Testis (tissue), 3 donors: Measurements from ENCODE around the gene AXDND1. TPM values are rescaled to one million over a fixed set of nuclear protein-coding genes. Genes with fewer than 3 reads are reported as not detected.

Source experiments
- DNase-seq: peaks from one replicate; pipeline ENCODE4 v3.0.0-alpha.2; 2019
- H3K27ac ChIP-seq, 2 donors: fragments of 200-600 bp; sonication (generic); one replicate each; pipeline ENCODE4 v1.5.1; 2019
- H3K27me3 ChIP-seq: fragments of 200-600 bp; sonication (generic); one replicate; pipeline ENCODE4 v1.5.1; 2019
- H3K36me3 ChIP-seq: fragments of 200-600 bp; sonication (generic); one replicate; pipeline ENCODE4 v1.5.1; 2017; ENCODE audit warnings: low read depth; ENCODE audit errors: missing control alignments
- H3K4me1 ChIP-seq: fragments of 200-600 bp; sonication (generic); one replicate; pipeline ENCODE4 v1.5.1; 2019
- H3K4me3 ChIP-seq, 2 donors: fragments of 200-600 bp; sonication (generic); one replicate each; pipeline ENCODE4 v1.5.1; 2017 to 2019
- H3K9me3 ChIP-seq: fragments of 200-600 bp; sonication (generic); one replicate; pipeline ENCODE4 v1.5.1; 2017
- CTCF ChIP-seq, 3 experiments: fragments of 450-650 bp in 2 of 3; fragments of 200-600 bp in 1 of 3; sonication (generic) in 1 of 3; IDR thresholded peaks; one replicate each; pipeline ENCODE4 v1.5.1; 2016 to 2019; ENCODE audit warnings: antibody characterized with exemption in 3 of 3, mild to moderate bottlenecking in 2 of 3, moderate library complexity in 1 of 3
- POLR2A ChIP-seq: fragments of 450-650 bp; IDR thresholded peaks from one replicate; pipeline ENCODE4 v1.6.1; 2017; ENCODE audit warnings: antibody characterized with exemption, mild to moderate bottlenecking, moderate library complexity
- WGBS, 2 donors: methylation state at CpG; one replicate each; pipeline ENCODE4 v1.1.5; 2018; 5-methylcytosine and 5-hydroxymethylcytosine counted together
- intact Hi-C: fragments of 100-400 bp; cut with DNase I; formaldehyde crosslinking; loops from one replicate; pipeline ENCODE4 v1.15.1; 2023; ENCODE audit warnings: low total_unique reads
- polyA plus RNA-seq: library from polyadenylated mRNA; stranded (reverse); fragments of 350-450 nt; fragmentation: Illumina TruSeq; extraction: RNeasy Lipid Tissue Mini Kit (QIAGEN cat#74804); gene quantifications from one replicate; pipeline ENCODE4 v1.2.3, GENCODE V29; 2014; ENCODE audit warnings: low read depth, low replicate concordance; ENCODE audit not compliant: insufficient read depth
- total RNA-seq, 2 donors: library from RNA; depleted of rRNA; stranded (reverse); fragments of >200 nt; gene quantifications; one replicate each; pipeline ENCODE4 v1.2.3, GENCODE V29; 2016

AXDND1 gene
- total and polyA plus RNA-seq, 3 donors from 2014 or later, result 21.4 to 58.3 (median 31.5) TPM

- 80 to 83% methylated on average over 8 of the region's 8 CpGs for WGBS, 2 donors
- Histone ChIP-seq H3K27me3 (no peaks in the 10 kb centered on the region), H3K9me3 (no peaks in the 10 kb centered on the region), H3K36me3 (no peaks in the 10 kb centered on the region), H3K4me1 (no peaks in the 10 kb centered on the region), H3K27ac (no peak overlapping the region), H3K4me3 (no peak overlapping the region)
- TF ChIP-seq CTCF (IDR thresholded peaks at IDR 0.05) (no peak), POLR2A (no peak)
- DNase-seq, result no peak
- intact Hi-C loops, result no loop called here
Observed at GRCh38 chr1:179529482-179530195, 163.9 kb downstream of the AXDND1 start.

- Histone ChIP-seq H3K9me3 (no peaks in the 10 kb centered on the region), H3K4me3 (no peak overlapping the region), H3K4me1 (no peaks in the 10 kb centered on the region), H3K27ac (no peak overlapping the region), H3K36me3 (no peaks in the 10 kb centered on the region), H3K27me3 (no peaks in the 10 kb centered on the region)
- TF ChIP-seq CTCF (IDR thresholded peaks at IDR 0.05) (no peak), POLR2A (no peak)
- no peak for DNase-seq
- 76 to 100% methylated on average over 1 of the region's 1 CpG for WGBS, 2 donors
- intact Hi-C loops, result no loop called here
Observed at GRCh38 chr1:179530352-179530751, 164.6 kb downstream of the AXDND1 start.

GRCh38 chr1:179541774-179542173, 176.0 kb downstream of the AXDND1 start:
- Histone ChIP-seq H3K36me3 (no peaks in the 10 kb centered on the region), H3K27ac (no peak overlapping the region), H3K4me1 (no peaks in the 10 kb centered on the region), H3K27me3 (no peaks in the 10 kb centered on the region), H3K4me3 (no peak overlapping the region), H3K9me3 (no peaks in the 10 kb centered on the region)
- TF ChIP-seq CTCF (IDR thresholded peaks at IDR 0.05) (no peak), POLR2A (no peak)
- intact Hi-C loops, result no loop called here
- DNase-seq, result no peak
- 73 to 79% methylated on average over 2 of the region's 2 CpGs for WGBS, 2 donors

DNA sequence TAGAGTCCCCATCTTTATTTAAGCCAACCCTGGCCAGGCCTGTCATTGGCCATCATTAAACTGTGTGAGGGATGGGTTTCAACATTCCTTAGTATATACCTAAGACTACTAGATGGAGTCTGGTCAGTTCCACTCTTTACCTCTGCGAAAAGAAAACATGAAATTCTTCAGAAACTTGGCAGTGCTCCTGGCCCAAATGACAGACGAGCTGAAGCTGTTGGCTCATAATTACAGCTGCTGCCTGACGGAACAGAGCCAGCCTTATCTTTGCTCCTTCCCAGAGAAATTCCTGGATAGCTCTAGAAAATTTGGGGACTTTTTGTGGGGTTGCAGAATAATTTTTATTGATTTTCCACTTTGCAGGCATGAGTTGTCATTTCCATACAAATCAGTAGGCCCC, 179.6 kb downstream of the AXDND1 start:
- TF ChIP-seq POLR2A (no peak), CTCF (IDR thresholded peaks at IDR 0.05) (no peak)
- no peaks in the 10 kb centered on the region for H3K36me3 ChIP-seq
- no peak for DNase-seq
- no peaks in the 10 kb centered on the region for H3K27me3 ChIP-seq
- no peaks in the 10 kb centered on the region for H3K4me1 ChIP-seq
- no peak overlapping the region for H3K4me3 ChIP-seq
- H3K27ac ChIP-seq, result no peak overlapping the region
- intact Hi-C loops, result no loop called here
- no peaks in the 10 kb centered on the region for H3K9me3 ChIP-seq
- 35 to 56% methylated on average over 3 of the region's 3 CpGs for WGBS, 2 donors

GRCh38 chr1:179547021-179547535, 181.3 kb downstream of the AXDND1 start:
- intact Hi-C loops, result no loop called here
- DNase-seq, result no peak
- no peak overlapping the region for H3K4me3 ChIP-seq
- no peak overlapping the region for H3K27ac ChIP-seq
- no peaks in the 10 kb centered on the region for H3K9me3 ChIP-seq
- no peaks in the 10 kb centered on the region for H3K36me3 ChIP-seq
- TF ChIP-seq CTCF (IDR thresholded peaks at IDR 0.05) (no peak), POLR2A (no peak)
- WGBS, 2 donors, result 67 to 100% methylated on average over 1 to 2 of the region's 2 CpGs
- H3K4me1 ChIP-seq, result no peaks in the 10 kb centered on the region
- H3K27me3 ChIP-seq, result no peaks in the 10 kb centered on the region
